Stimulated activated CD4-positive, alpha-beta T cell treated with anti-CD3 and anti-CD28 coated beads, TNF-alpha, amount 100 ng/mL, for 48 hours (primary cell): ENCODE data around the gene NFE2L2.
A peak's percentile ranks its signal among the peaks of the same experiment; 100 is the strongest.
"Not testable (repeated sequence)": the region's sequence is repeated elsewhere in the genome, so short reads cannot be mapped to it uniquely, and the experiment has no call there.

ENCODE experiments used
- DNase-seq, 3 donors: peaks; one replicate each; pipeline ENCODE4 v3.0.0-alpha.2; 2020; ENCODE audit warnings: low read depth in 3 of 3

The NFE2L2 gene

GRCh38 chr2:177237932-177238331, 26.6 kb downstream of the NFE2L2 start:
- no peak for DNase-seq

- no peak for DNase-seq
These were observed 28.6 kb downstream of the NFE2L2 start for GRCh38 chr2:177235855-177236437.

GRCh38 chr2:177234267-177234666, 30.3 kb downstream of the NFE2L2 start:
- no peak for DNase-seq

GRCh38 chr2:177232098-177232704, 32.3 kb downstream of the NFE2L2 start:
- DNase-seq: no peak

- DNase-seq: no peak
These were observed 33.3 kb downstream of the NFE2L2 start for GRCh38 chr2:177231270-177231669.

GRCh38 chr2:177229442-177230242, 34.9 kb downstream of the NFE2L2 start:
- no peak for DNase-seq

- DNase-seq: no peak
These were observed 38.6 kb downstream of the NFE2L2 start for GRCh38 chr2:177225965-177226360.

- not testable (repeated sequence) for DNase-seq
These were observed 41.1 kb downstream of the NFE2L2 start for GRCh38 chr2:177223436-177223835.

GRCh38 chr2:177221970-177222369, 42.6 kb downstream of the NFE2L2 start:
- DNase-seq: no peak

GRCh38 chr2:177221534-177221933, 43.0 kb downstream of the NFE2L2 start:
- DNase-seq: no peak

GRCh38 chr2:177219787-177220186, 44.7 kb downstream of the NFE2L2 start:
- not testable (repeated sequence) for DNase-seq

GRCh38 chr2:177217247-177217843, 47.2 kb downstream of the NFE2L2 start:
- DNase-seq: no peak

- DNase-seq: peak; percentile 87 to 98 (median 88)
These were observed 51.4 kb downstream of the NFE2L2 start for GRCh38 chr2:177212891-177213856.

- peak; percentile 98 to 99 (median 99) for DNase-seq
These were observed 52.2 kb downstream of the NFE2L2 start, which contains the start of gene HNRNPA3 for GRCh38 chr2:177212106-177212890. HNRNPA3 (plus strand) TSS chr2:177212794; CDS start chr2:177212800, 6 bp downstream.

- no peak for DNase-seq
These were observed 52.9 kb downstream of the NFE2L2 start for GRCh38 chr2:177211576-177212105.

- no peak for DNase-seq
These were observed 53.4 kb downstream of the NFE2L2 start for GRCh38 chr2:177211169-177211568.

GRCh38 chr2:177207101-177207500, 57.4 kb downstream of the NFE2L2 start:
- no peak for DNase-seq

GRCh38 chr2:177204417-177204816, 60.1 kb downstream of the NFE2L2 start:
- DNase-seq: no peak

- no peak for DNase-seq
These were observed 62.6 kb downstream of the NFE2L2 start for GRCh38 chr2:177201919-177202346.

- not testable (repeated sequence) for DNase-seq
These were observed 64.1 kb downstream of the NFE2L2 start for GRCh38 chr2:177200419-177200818.
